Keratinocyte (primary cell): ENCODE results near the gene SYNJ1. TPM values are rescaled to one million over a fixed set of nuclear protein-coding genes. Genes with fewer than 3 reads are reported as not detected.

ENCODE experiments used
- DNase-seq: peaks from one replicate; pipeline ENCODE4 v3.0.0-alpha.2; 2011; ENCODE audit warnings: low read depth, missing footprints, low spot score
- FAIRE-seq: peaks from 2 replicates; lab custom pipeline; 2011; peaks lifted over from hg19 to GRCh38; lab: Jason Lieb, UNC
- H2AFZ ChIP-seq: 2 replicates; pipeline ENCODE4 v1.6.0; 2012; ENCODE audit warnings: low read length, control low read depth, inconsistent platforms; ENCODE audit not compliant: control insufficient read depth
- H3K27ac ChIP-seq: 2 replicates; pipeline ENCODE4 v1.5.1; 2011; ENCODE audit warnings: low read length; ENCODE audit not compliant: control insufficient read depth, insufficient read depth
- H3K27me3 ChIP-seq: 3 replicates; pipeline ENCODE4 v1.6.0; 2011; ENCODE audit warnings: low read length; ENCODE audit not compliant: control insufficient read depth, insufficient read depth; ENCODE audit errors: extremely low read depth
- H3K36me3 ChIP-seq, 2 experiments: 2 replicates in 1 of 2; 3 replicates in 1 of 2; pipeline ENCODE4 v1.5.1; 2011; ENCODE audit warnings: low read length in 2 of 2, mild to moderate bottlenecking in 1 of 2; ENCODE audit not compliant: control insufficient read depth in 2 of 2, insufficient read depth in 2 of 2; ENCODE audit errors: extremely low read depth in 1 of 2
- H3K4me1 ChIP-seq: 3 replicates; pipeline ENCODE4 v1.5.1; 2011; ENCODE audit warnings: low read length; ENCODE audit not compliant: control insufficient read depth, insufficient read depth; ENCODE audit errors: extremely low read depth
- H3K4me2 ChIP-seq: 3 replicates; pipeline ENCODE4 v1.6.0; 2011; ENCODE audit warnings: low read depth, low read length; ENCODE audit not compliant: control insufficient read depth, insufficient read depth; ENCODE audit errors: extremely low read depth
- H3K4me3 ChIP-seq, 3 experiments: fragments of 200-600 bp in 1 of 3; sonication (generic) in 1 of 3; 2 replicates in 2 of 3; 3 replicates in 1 of 3; pipeline ENCODE4 v1.5.1; 2011 to 2016; ENCODE audit warnings: low read length in 3 of 3, mild to moderate bottlenecking in 3 of 3, control low read depth in 2 of 3, inconsistent platforms in 1 of 3, low read depth in 1 of 3, mixed read lengths in 1 of 3, mixed run types in 1 of 3, moderate library complexity in 1 of 3; ENCODE audit not compliant: control insufficient read depth in 2 of 3, insufficient read depth in 2 of 3; ENCODE audit errors: extremely low read depth in 1 of 3
- H3K79me2 ChIP-seq: 2 replicates; pipeline ENCODE4 v1.6.0; 2012; ENCODE audit warnings: low read length; ENCODE audit not compliant: control insufficient read depth, insufficient read depth
- H3K9ac ChIP-seq: 3 replicates; pipeline ENCODE4 v1.6.0; 2011; ENCODE audit warnings: low read length; ENCODE audit not compliant: control insufficient read depth, insufficient read depth; ENCODE audit errors: extremely low read depth
- H3K9me1 ChIP-seq: 3 replicates; pipeline ENCODE4 v1.6.0; 2011; ENCODE audit warnings: low read length; ENCODE audit not compliant: control insufficient read depth, insufficient read depth; ENCODE audit errors: extremely low read depth
- H3K9me3 ChIP-seq: 2 replicates; pipeline ENCODE4 v1.5.1; 2012; ENCODE audit warnings: low read depth, low read length; ENCODE audit not compliant: control insufficient read depth
- H4K20me1 ChIP-seq: 3 replicates; pipeline ENCODE4 v1.6.0; 2011; ENCODE audit warnings: low read length; ENCODE audit not compliant: control insufficient read depth, insufficient read depth; ENCODE audit errors: extremely low read depth
- EZH2 ChIP-seq: IDR thresholded peaks from one replicate; pipeline ENCODE4 v1.6.1; 2012; ENCODE audit warnings: inconsistent platforms, mild to moderate bottlenecking, low read length, moderate library complexity
- dilution Hi-C: fragments of 300-500 bp; cut with MboI; formaldehyde crosslinking; loops from one replicate; pipeline ENCODE4 v1.7.0; 2020; ENCODE audit warnings: low sequenced_read_pairs; ENCODE audit not compliant: extremely low pct_ligation_motif_present
- polyA plus RNA-seq, 5 experiments: library from polyadenylated mRNA; depleted of rRNA in 3 of 5; stranded (reverse) in 3 of 5; stranded (forward) in 1 of 5; unstranded in 1 of 5; fragments of >200 nt; gene quantifications; 1 replicate in 1 of 5; 2 replicates in 3 of 5; 3 replicates in 1 of 5; pipeline versions ENCODE4 v1.2.1 to v1.2.3, GENCODE V29; 2011 to 2012; ENCODE audit warnings: missing spikeins in 2 of 5, low read depth in 1 of 5, low replicate concordance in 1 of 5
- TF ChIP-seq, protein P1 (sequence below), 3 experiments: IDR thresholded peaks in 1 of 3; conservative IDR thresholded peaks in 1 of 3; optimal IDR thresholded peaks in 1 of 3; 2 replicates in 2 of 3; 3 replicates in 1 of 3; pipeline versions ENCODE3 to v1.5.1; 2011; ENCODE audit warnings: low read length in 3 of 3, mild to moderate bottlenecking in 3 of 3, moderate library complexity in 2 of 3, control low read depth in 1 of 3, inconsistent platforms in 1 of 3; ENCODE audit not compliant: insufficient read depth in 2 of 3; ENCODE audit errors: extremely low read depth in 1 of 3

The SYNJ1 gene
- polyA plus RNA-seq, 1 donor (not counting 4 experiments of a cell fraction or from before 2014, with no cell fraction given), result 4.9 TPM

GRCh38 chr21:32613436-32614043 lies 114.3 kb downstream of the SYNJ1 start:
- Histone ChIP-seq H3K79me2 (peaks cover 31% of the 10 kb centered on the region), H4K20me1 (no peaks in the 10 kb centered on the region), H3K9me3 (no peaks in the 10 kb centered on the region), H3K27me3 (no peaks in the 10 kb centered on the region), H3K36me3 (peaks cover 0 to 3% of the 10 kb centered on the region in 2 experiments), H3K9ac (peak overlapping the region; percentile 89), H3K4me2 (peak overlapping the region; percentile 75), H3K27ac (peak overlapping the region; percentile 94), H3K4me1 (no peaks in the 10 kb centered on the region), H2AFZ (no peak overlapping the region), H3K4me3 (peak overlapping the region; percentile 72 to 100 (median 96)), H3K9me1 (no peaks in the 10 kb centered on the region)
- TF ChIP-seq EZH2, result no peak
- dilution Hi-C loops, result no loop called here
- no peak for FAIRE-seq
- no peak for DNase-seq

GRCh38 chr21:32612999-32613337 lies 114.8 kb downstream of the SYNJ1 start:
- no peaks in the 10 kb centered on the region for H3K9me3 ChIP-seq
- H3K9me1 ChIP-seq, result no peaks in the 10 kb centered on the region
- H3K27me3 ChIP-seq, result no peaks in the 10 kb centered on the region
- no peak for DNase-seq
- no peaks in the 10 kb centered on the region for H4K20me1 ChIP-seq
- H3K4me1 ChIP-seq, result no peaks in the 10 kb centered on the region
- H3K79me2 ChIP-seq, result peaks cover 31% of the 10 kb centered on the region
- FAIRE-seq, result no peak
- H3K36me3 ChIP-seq, result peaks cover 3% of the 10 kb centered on the region in 2 experiments
- peak overlapping the region; percentile 89 for H3K9ac ChIP-seq
- H3K27ac ChIP-seq, result peak overlapping the region; percentile 94
- peak overlapping the region; percentile 75 for H3K4me2 ChIP-seq
- TF ChIP-seq EZH2, result no peak
- TF ChIP-seq, protein P1, sequence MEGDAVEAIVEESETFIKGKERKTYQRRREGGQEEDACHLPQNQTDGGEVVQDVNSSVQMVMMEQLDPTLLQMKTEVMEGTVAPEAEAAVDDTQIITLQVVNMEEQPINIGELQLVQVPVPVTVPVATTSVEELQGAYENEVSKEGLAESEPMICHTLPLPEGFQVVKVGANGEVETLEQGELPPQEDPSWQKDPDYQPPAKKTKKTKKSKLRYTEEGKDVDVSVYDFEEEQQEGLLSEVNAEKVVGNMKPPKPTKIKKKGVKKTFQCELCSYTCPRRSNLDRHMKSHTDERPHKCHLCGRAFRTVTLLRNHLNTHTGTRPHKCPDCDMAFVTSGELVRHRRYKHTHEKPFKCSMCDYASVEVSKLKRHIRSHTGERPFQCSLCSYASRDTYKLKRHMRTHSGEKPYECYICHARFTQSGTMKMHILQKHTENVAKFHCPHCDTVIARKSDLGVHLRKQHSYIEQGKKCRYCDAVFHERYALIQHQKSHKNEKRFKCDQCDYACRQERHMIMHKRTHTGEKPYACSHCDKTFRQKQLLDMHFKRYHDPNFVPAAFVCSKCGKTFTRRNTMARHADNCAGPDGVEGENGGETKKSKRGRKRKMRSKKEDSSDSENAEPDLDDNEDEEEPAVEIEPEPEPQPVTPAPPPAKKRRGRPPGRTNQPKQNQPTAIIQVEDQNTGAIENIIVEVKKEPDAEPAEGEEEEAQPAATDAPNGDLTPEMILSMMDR (optimal IDR thresholded peaks at IDR 0.05 in 1 of 3, IDR thresholded peaks at IDR 0.05 in 1 of 3, conservative IDR thresholded peaks at IDR 0.05 in 1 of 3; ENCODE audit: extremely low read depth in 1 of 3, insufficient read depth in 2 of 3, low read length in 3 of 3), result no peak
- H2AFZ ChIP-seq, result peak overlapping the region; percentile 97
- dilution Hi-C loops, result no loop called here
- H3K4me3 ChIP-seq, result peak overlapping the region; percentile 72 to 100 (median 96)
